T-helper 2 cell treated with Interferon-gamma antibody and Interleukin-4, amounts not matched to agents 5 μg/mL and 100 μg/mL, for 36 hours (primary cell): Measurements from ENCODE around the gene PDE3A.

Experiments used
- DNase-seq: peaks from one replicate; pipeline ENCODE4 v3.0.0; 2021; ENCODE audit warnings: low spot score
- H3K27ac Mint-ChIP-seq: one replicate; pipeline ENCODE4 v1.8.0; 2021; ENCODE audit warnings: mild to moderate bottlenecking, mixed read lengths
- H3K27me3 Mint-ChIP-seq: one replicate; pipeline ENCODE4 v1.8.0; 2021; ENCODE audit warnings: low read depth, mixed read lengths
- H3K36me3 Mint-ChIP-seq: one replicate; pipeline ENCODE4 v1.8.0; 2021; ENCODE audit warnings: low read depth, mixed read lengths
- H3K4me1 Mint-ChIP-seq: one replicate; pipeline ENCODE4 v1.8.0; 2021; ENCODE audit warnings: low read depth, mixed read lengths
- H3K4me3 Mint-ChIP-seq: one replicate; pipeline ENCODE4 v1.8.0; 2022; ENCODE audit warnings: mild to moderate bottlenecking, moderate library complexity, mixed read lengths
- H3K9me3 Mint-ChIP-seq: one replicate; pipeline ENCODE4 v1.8.0; 2021; ENCODE audit warnings: mixed read lengths

Gene PDE3A

DNA sequence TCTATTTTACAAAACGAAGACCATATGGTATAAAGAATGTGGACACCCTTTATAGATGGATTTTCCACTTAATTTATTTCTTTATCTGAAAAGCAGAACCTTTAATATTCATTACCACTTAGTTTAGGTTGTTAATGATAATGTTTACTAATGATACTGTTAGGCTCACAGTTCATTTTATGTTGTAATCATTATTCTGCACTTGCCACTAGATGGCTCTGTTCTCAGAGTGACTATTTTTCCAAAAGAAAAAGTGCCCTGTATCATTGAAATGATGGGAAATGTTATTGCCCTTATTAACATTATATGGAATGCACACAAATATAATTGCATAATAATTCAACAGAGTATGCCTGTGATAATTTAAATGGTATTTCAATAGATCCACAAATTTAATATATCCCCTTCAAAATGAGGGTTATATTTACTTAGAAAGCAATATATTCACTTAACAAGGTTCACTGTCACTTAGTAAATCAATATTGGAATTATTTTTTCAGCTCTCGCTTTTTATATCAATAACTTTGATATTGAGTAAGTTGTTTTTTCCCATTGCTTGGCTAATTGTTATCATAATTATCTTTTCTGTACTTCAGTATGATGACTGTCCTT is 95.7 kb downstream of the PDE3A start:
- Mint-ChIP-seq H3K9me3 (no peaks in the 10 kb centered on the region), H3K4me3 (no peak overlapping the region), H3K4me1 (no peaks in the 10 kb centered on the region), H3K27ac (no peak overlapping the region), H3K27me3 (no peaks in the 10 kb centered on the region), H3K36me3 (no peaks in the 10 kb centered on the region)
- no peak for DNase-seq

- Mint-ChIP-seq H3K27ac (no peak overlapping the region), H3K27me3 (no peaks in the 10 kb centered on the region), H3K9me3 (no peaks in the 10 kb centered on the region), H3K36me3 (no peaks in the 10 kb centered on the region), H3K4me3 (no peak overlapping the region), H3K4me1 (no peaks in the 10 kb centered on the region)
- no peak for DNase-seq
These were observed 101.0 kb downstream of the PDE3A start for GRCh38 chr12:20469300-20469699.

GRCh38 chr12:20469756-20470155 is 101.4 kb downstream of the PDE3A start:
- Mint-ChIP-seq H3K4me3 (no peak overlapping the region), H3K27me3 (no peaks in the 10 kb centered on the region), H3K27ac (no peak overlapping the region), H3K9me3 (no peaks in the 10 kb centered on the region), H3K4me1 (no peaks in the 10 kb centered on the region), H3K36me3 (no peaks in the 10 kb centered on the region)
- DNase-seq: no peak

DNA sequence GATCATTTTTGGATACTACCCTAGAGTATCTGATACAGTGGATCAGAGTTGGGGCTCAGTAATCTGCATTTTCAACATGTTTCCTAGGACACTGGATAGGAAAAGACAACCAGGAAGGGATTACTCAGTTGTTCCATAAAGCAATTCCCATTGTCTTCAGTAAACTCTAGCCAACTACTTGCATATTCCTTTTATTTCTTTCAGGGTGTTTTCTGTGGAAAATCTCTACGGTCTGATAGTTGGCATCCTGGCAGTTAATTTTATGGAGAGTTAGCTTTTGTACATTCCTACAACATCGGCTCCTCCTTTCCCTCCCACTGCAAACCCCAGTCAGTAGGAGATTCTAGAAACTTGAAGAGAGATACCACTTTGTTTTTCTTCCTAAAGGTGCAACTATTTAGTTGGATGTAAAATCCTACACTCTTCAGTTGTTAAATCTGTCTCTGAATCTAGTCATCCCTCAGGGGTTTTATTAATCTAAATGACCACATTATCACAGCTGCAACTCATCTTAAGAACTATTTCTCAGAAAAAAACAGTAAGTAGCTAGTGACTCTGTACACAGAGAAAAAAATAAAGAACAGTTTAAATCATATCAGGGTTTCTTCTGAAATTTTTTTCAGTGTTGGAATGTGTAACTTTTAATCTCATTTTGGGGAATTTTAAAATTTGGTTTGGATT is 103.9 kb downstream of the PDE3A start:
- DNase-seq: no peak
- Mint-ChIP-seq H3K27me3 (no peaks in the 10 kb centered on the region), H3K4me1 (no peaks in the 10 kb centered on the region), H3K4me3 (no peak overlapping the region), H3K9me3 (no peaks in the 10 kb centered on the region), H3K36me3 (no peaks in the 10 kb centered on the region), H3K27ac (no peak overlapping the region)

- H3K27ac Mint-ChIP-seq: no peak overlapping the region
- H3K36me3 Mint-ChIP-seq: no peaks in the 10 kb centered on the region
- no peaks in the 10 kb centered on the region for H3K4me1 Mint-ChIP-seq
- H3K4me3 Mint-ChIP-seq: no peak overlapping the region
- H3K27me3 Mint-ChIP-seq: no peaks in the 10 kb centered on the region
- no peak for DNase-seq
- no peaks in the 10 kb centered on the region for H3K9me3 Mint-ChIP-seq
These were observed 104.8 kb downstream of the PDE3A start for GRCh38 chr12:20473133-20473532.

GRCh38 chr12:20474016-20474415 is 105.7 kb downstream of the PDE3A start:
- no peak for DNase-seq
- H3K36me3 Mint-ChIP-seq: no peaks in the 10 kb centered on the region
- no peaks in the 10 kb centered on the region for H3K4me1 Mint-ChIP-seq
- H3K9me3 Mint-ChIP-seq: no peaks in the 10 kb centered on the region
- no peak overlapping the region for H3K4me3 Mint-ChIP-seq
- H3K27ac Mint-ChIP-seq: no peak overlapping the region
- H3K27me3 Mint-ChIP-seq: no peaks in the 10 kb centered on the region

- H3K27ac Mint-ChIP-seq: no peak overlapping the region
- no peaks in the 10 kb centered on the region for H3K36me3 Mint-ChIP-seq
- no peaks in the 10 kb centered on the region for H3K27me3 Mint-ChIP-seq
- no peak overlapping the region for H3K4me3 Mint-ChIP-seq
- H3K4me1 Mint-ChIP-seq: no peaks in the 10 kb centered on the region
- no peaks in the 10 kb centered on the region for H3K9me3 Mint-ChIP-seq
- DNase-seq: no peak
These were observed 106.1 kb downstream of the PDE3A start for GRCh38 chr12:20474443-20474842.

GRCh38 chr12:20475542-20475941 is 107.2 kb downstream of the PDE3A start:
- Mint-ChIP-seq H3K27me3 (no peaks in the 10 kb centered on the region), H3K4me1 (no peaks in the 10 kb centered on the region), H3K9me3 (no peaks in the 10 kb centered on the region), H3K27ac (no peak overlapping the region), H3K4me3 (no peak overlapping the region), H3K36me3 (no peaks in the 10 kb centered on the region)
- no peak for DNase-seq

DNA sequence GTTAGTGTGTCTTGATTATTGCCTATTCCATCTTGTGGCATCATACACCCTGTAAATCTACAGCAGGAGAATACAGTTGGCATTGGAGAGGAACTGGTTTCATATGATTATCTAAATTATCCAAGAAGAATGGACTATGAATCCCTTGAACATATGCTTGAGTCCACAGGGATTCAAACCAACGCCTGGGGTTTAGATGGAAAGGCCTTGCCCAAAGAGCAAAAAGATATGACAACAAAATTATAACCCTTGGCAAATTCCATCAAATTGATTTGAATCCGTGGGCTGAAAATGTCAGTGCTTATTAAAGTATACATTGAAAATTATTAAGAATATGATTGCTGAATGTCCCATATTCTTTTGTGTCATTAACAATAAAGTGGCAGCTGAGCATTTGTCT is 108.2 kb downstream of the PDE3A start:
- no peaks in the 10 kb centered on the region for H3K36me3 Mint-ChIP-seq
- H3K27ac Mint-ChIP-seq: no peak overlapping the region
- H3K27me3 Mint-ChIP-seq: no peaks in the 10 kb centered on the region
- H3K4me3 Mint-ChIP-seq: no peak overlapping the region
- H3K4me1 Mint-ChIP-seq: no peaks in the 10 kb centered on the region
- H3K9me3 Mint-ChIP-seq: no peaks in the 10 kb centered on the region
- no peak for DNase-seq

GRCh38 chr12:20477255-20477654 is 108.9 kb downstream of the PDE3A start:
- Mint-ChIP-seq H3K9me3 (no peaks in the 10 kb centered on the region), H3K36me3 (no peaks in the 10 kb centered on the region), H3K4me1 (no peaks in the 10 kb centered on the region), H3K4me3 (no peak overlapping the region), H3K27me3 (no peaks in the 10 kb centered on the region), H3K27ac (no peak overlapping the region)
- DNase-seq: no peak

GRCh38 chr12:20477672-20478071 is 109.3 kb downstream of the PDE3A start:
- no peaks in the 10 kb centered on the region for H3K27me3 Mint-ChIP-seq
- no peak overlapping the region for H3K4me3 Mint-ChIP-seq
- no peaks in the 10 kb centered on the region for H3K36me3 Mint-ChIP-seq
- H3K27ac Mint-ChIP-seq: no peak overlapping the region
- no peak for DNase-seq
- no peaks in the 10 kb centered on the region for H3K4me1 Mint-ChIP-seq
- H3K9me3 Mint-ChIP-seq: no peaks in the 10 kb centered on the region

DNA sequence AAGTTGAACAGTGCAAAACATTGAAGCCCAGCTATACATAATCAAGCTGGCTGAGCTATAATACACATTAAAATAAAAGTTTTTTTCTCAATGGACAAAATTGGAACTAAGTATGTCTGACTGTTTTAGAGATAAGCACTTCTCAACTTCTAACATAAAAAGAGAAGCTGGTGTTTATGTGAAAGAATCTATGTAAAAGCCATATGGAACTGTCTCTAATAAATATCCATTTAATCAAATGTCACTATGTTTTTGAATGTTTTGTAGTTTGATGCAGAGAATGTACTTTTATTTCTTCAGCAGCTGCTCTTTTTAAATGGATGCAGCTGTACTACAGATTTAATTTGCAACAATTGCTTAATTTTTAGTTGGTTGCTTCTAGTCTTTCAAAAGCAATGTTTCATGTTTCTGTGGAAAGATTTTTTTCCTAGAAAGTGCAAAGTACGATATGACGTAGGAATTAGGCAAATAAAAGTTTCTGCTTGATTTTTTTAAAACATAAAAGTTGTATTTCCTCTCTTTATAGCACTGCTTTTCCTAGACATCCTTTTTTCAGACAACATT is 114.2 kb downstream of the PDE3A start:
- no peak for DNase-seq
- Mint-ChIP-seq H3K36me3 (no peaks in the 10 kb centered on the region), H3K9me3 (no peaks in the 10 kb centered on the region), H3K27me3 (no peaks in the 10 kb centered on the region), H3K4me3 (no peak overlapping the region), H3K4me1 (no peaks in the 10 kb centered on the region), H3K27ac (no peak overlapping the region)

- Mint-ChIP-seq H3K36me3 (no peaks in the 10 kb centered on the region), H3K9me3 (no peaks in the 10 kb centered on the region), H3K4me1 (no peaks in the 10 kb centered on the region), H3K27ac (no peak overlapping the region), H3K27me3 (no peaks in the 10 kb centered on the region), H3K4me3 (no peak overlapping the region)
- DNase-seq: no peak
These were observed 115.4 kb downstream of the PDE3A start for GRCh38 chr12:20483776-20484175.

- no peaks in the 10 kb centered on the region for H3K9me3 Mint-ChIP-seq
These were observed 117.9 kb downstream of the PDE3A start for GRCh38 chr12:20486233-20486632.

DNA sequence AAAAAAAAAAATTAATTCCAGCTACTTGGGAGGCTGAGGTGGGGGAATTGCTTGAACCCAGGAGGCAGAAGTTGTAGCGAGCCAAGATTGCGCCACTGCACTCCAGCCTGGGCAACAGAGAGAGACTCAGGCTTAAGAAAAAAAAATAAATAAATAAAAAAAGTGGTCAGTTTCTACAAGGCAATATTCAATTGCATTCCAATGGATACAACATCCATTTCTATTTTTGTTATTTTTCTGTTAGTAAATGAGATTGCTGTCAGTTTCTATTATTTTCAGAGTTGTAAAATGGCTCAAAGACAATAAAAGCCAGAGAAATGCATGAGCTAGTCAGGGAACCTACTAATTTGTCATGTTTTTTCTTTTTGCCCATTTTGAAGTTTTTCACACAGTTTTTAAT is 119.2 kb downstream of the PDE3A start:
- no peaks in the 10 kb centered on the region for H3K27me3 Mint-ChIP-seq
- H3K4me3 Mint-ChIP-seq: no peak overlapping the region
- H3K4me1 Mint-ChIP-seq: peaks cover 3% of the 10 kb centered on the region
- no peaks in the 10 kb centered on the region for H3K9me3 Mint-ChIP-seq
- DNase-seq: no peak
- no peaks in the 10 kb centered on the region for H3K36me3 Mint-ChIP-seq
- no peak overlapping the region for H3K27ac Mint-ChIP-seq

More at GRCh38 chr12:20486233-20486632, 117.9 kb downstream of the PDE3A start:
- Mint-ChIP-seq H3K27ac (no peak overlapping the region), H3K27me3 (no peaks in the 10 kb centered on the region), H3K4me1 (no peaks in the 10 kb centered on the region), H3K4me3 (no peak overlapping the region), H3K36me3 (no peaks in the 10 kb centered on the region)
- no peak for DNase-seq
